Trophoblast cell (in vitro differentiated cells and primary cell): ENCODE results near the gene KIF1C.

Experiments
- DNase-seq, 2 donors: peaks; one replicate each; pipeline ENCODE4 v3.0.0-alpha.2; 2016
- H2AFZ ChIP-seq: 2 replicates; pipeline ENCODE4 v1.6.1; 2013; ENCODE audit warnings: low read length, moderate library complexity, mild to moderate bottlenecking; ENCODE audit not compliant: insufficient read depth, poor library complexity
- H2AK5ac ChIP-seq: 2 replicates; pipeline ENCODE4 v1.6.1; 2013; ENCODE audit warnings: mild to moderate bottlenecking, low read length
- H2BK120ac ChIP-seq: 2 replicates; pipeline ENCODE4 v1.6.1; 2013; ENCODE audit warnings: low read length, mild to moderate bottlenecking, moderate library complexity; ENCODE audit not compliant: insufficient read depth, poor library complexity
- H2BK12ac ChIP-seq: 2 replicates; pipeline ENCODE4 v1.6.1; 2013; ENCODE audit warnings: mild to moderate bottlenecking, low read length, moderate library complexity
- H2BK5ac ChIP-seq: 2 replicates; pipeline ENCODE4 v1.6.1; 2013; ENCODE audit warnings: low read length, low read depth, moderate library complexity, mild to moderate bottlenecking; ENCODE audit not compliant: poor library complexity
- H3K14ac ChIP-seq: 2 replicates; pipeline ENCODE4 v1.6.1; 2013; ENCODE audit warnings: mild to moderate bottlenecking, low read length
- H3K18ac ChIP-seq: 2 replicates; pipeline ENCODE4 v1.6.1; 2013; ENCODE audit warnings: mild to moderate bottlenecking, low read length
- H3K23ac ChIP-seq: 2 replicates; pipeline ENCODE4 v1.6.1; 2013; ENCODE audit warnings: low read length
- H3K27ac ChIP-seq: 2 replicates; pipeline ENCODE4 v1.5.1; 2013; ENCODE audit warnings: low read depth, mild to moderate bottlenecking, inconsistent platforms, low read length, moderate library complexity
- H3K27me3 ChIP-seq: 2 replicates; pipeline ENCODE4 v1.6.1; 2013; ENCODE audit warnings: inconsistent platforms, mild to moderate bottlenecking, low read length, moderate library complexity; ENCODE audit not compliant: insufficient read depth
- H3K36me3 ChIP-seq, 2 experiments: 1 replicate in 1 of 2; 2 replicates in 1 of 2; pipeline ENCODE4 v1.6.1; 2013; ENCODE audit warnings: low read length in 2 of 2, mild to moderate bottlenecking in 2 of 2, moderate library complexity in 1 of 2; ENCODE audit not compliant: insufficient read depth in 2 of 2, control insufficient read depth in 1 of 2
- H3K4ac ChIP-seq: 2 replicates; pipeline ENCODE4 v1.6.1; 2013; ENCODE audit warnings: low read depth, mild to moderate bottlenecking, low read length, moderate library complexity
- H3K4me1 ChIP-seq, 2 experiments: 1 replicate in 1 of 2; 2 replicates in 1 of 2; pipeline ENCODE4 v1.6.1; 2013; ENCODE audit warnings: low read length in 2 of 2, mild to moderate bottlenecking in 2 of 2, moderate library complexity in 1 of 2; ENCODE audit not compliant: insufficient read depth in 2 of 2, control insufficient read depth in 1 of 2
- H3K4me2 ChIP-seq: 2 replicates; pipeline ENCODE4 v1.6.1; 2013; ENCODE audit warnings: inconsistent platforms, mild to moderate bottlenecking, low read length, moderate library complexity
- H3K4me3 ChIP-seq: 2 replicates; pipeline ENCODE4 v1.5.1; 2013; ENCODE audit warnings: mild to moderate bottlenecking, low read depth, low read length, inconsistent platforms
- H3K79me1 ChIP-seq: one replicate; pipeline ENCODE4 v1.6.1; 2013; ENCODE audit warnings: low read length
- H3K79me2 ChIP-seq: 2 replicates; pipeline ENCODE4 v1.6.1; 2013; ENCODE audit warnings: low read length, mild to moderate bottlenecking; ENCODE audit not compliant: control insufficient read depth, insufficient read depth, poor library complexity
- H3K9ac ChIP-seq: 2 replicates; pipeline ENCODE4 v1.6.1; 2013; ENCODE audit warnings: mild to moderate bottlenecking, low read length
- H3K9me3 ChIP-seq: 2 replicates; pipeline ENCODE4 v1.6.1; 2013; ENCODE audit warnings: low read depth, mild to moderate bottlenecking, control low read depth, inconsistent platforms, low read length; ENCODE audit not compliant: insufficient read depth
- H4K12ac ChIP-seq: 2 replicates; pipeline ENCODE4 v1.6.1; 2013; ENCODE audit warnings: low read depth, mild to moderate bottlenecking, low read length, moderate library complexity
- H4K8ac ChIP-seq: 2 replicates; pipeline ENCODE4 v1.6.1; 2013; ENCODE audit warnings: low read depth, mild to moderate bottlenecking, low read length, moderate library complexity
- H4K91ac ChIP-seq: one replicate; pipeline ENCODE4 v1.6.1; 2013; ENCODE audit warnings: low read depth, mild to moderate bottlenecking, low read length, moderate library complexity
- WGBS: extraction: QIAGEN DNeasy Blood & Tissue Kit; methylation state at CpG from one replicate; pipeline ENCODE4 v1.1.7; 2013; ENCODE audit warnings: missing lambda C conversion rate; ENCODE audit not compliant: insufficient read length, insufficient coverage; ENCODE audit errors: extremely low coverage; 5-methylcytosine and 5-hydroxymethylcytosine counted together

The KIF1C gene

DNA sequence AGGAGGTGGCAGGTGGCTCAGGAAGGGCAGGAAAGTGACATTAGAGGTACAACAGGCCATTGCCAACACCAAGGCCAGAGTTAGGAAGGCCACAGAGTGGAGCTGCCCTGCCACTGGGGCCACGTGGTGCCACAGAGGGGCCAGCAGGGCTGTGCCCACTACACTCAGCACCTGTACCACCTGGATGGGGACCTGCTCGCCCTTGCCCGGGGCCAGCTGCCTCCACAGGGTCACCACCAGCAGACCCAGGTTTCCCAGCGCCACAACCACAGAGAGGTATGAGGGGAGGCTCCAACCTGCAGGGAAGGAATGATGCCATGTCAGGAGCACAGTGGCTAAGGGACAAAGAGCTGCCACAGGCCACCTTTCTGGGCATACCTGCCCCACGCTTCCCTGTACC is 36.3 kb downstream of the KIF1C start:
- H3K27ac ChIP-seq, result no peak overlapping the region
- H3K4me3 ChIP-seq, result no peak overlapping the region
- no peak overlapping the region for H3K4ac ChIP-seq
- H3K9ac ChIP-seq, result no peak overlapping the region
- H3K18ac ChIP-seq, result no peak overlapping the region
- H3K9me3 ChIP-seq, result peaks cover 1% of the 10 kb centered on the region
- H3K27me3 ChIP-seq, result peaks cover 3% of the 10 kb centered on the region
- H2BK12ac ChIP-seq, result no peak overlapping the region
- no peak overlapping the region for H2BK5ac ChIP-seq
- H3K14ac ChIP-seq, result no peak overlapping the region
- no peak overlapping the region for H4K12ac ChIP-seq
- H3K23ac ChIP-seq, result no peak overlapping the region
- no peak overlapping the region for H4K91ac ChIP-seq
- no peak overlapping the region for H3K4me2 ChIP-seq
- peaks cover 2% of the 10 kb centered on the region for H3K79me1 ChIP-seq
- no peak overlapping the region for H2BK120ac ChIP-seq
- H3K36me3 ChIP-seq, result no peaks in the 10 kb centered on the region
- H3K4me1 ChIP-seq, result no peaks in the 10 kb centered on the region
- H3K79me2 ChIP-seq, result no peaks in the 10 kb centered on the region
- no peak overlapping the region for H2AK5ac ChIP-seq
- no peak overlapping the region for H4K8ac ChIP-seq
- WGBS, result no CpG with 5 or more reads among the region's 5 CpGs
- DNase-seq, result no peak
- H2AFZ ChIP-seq, result no peak overlapping the region

DNA sequence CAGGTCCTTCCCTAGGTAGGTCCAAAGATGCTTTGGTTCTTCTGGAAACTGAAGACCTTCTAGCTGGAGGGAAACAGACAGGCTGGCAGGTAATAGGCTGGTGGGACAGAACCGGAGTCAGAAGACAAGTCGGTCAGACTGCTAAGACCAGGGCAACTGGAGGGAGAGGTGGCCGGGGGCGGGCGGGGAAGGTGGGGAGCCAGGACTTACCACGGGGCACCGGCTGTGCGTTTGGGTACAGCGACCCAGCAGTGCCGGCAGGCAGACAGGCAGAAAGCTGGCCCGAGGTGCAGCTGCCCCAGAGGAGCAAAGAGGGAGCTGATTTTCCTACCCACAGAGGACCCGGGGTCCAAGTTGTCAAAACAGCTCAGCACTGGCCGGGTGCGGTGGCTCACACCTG is 36.9 kb downstream of the KIF1C start:
- H2BK12ac ChIP-seq, result no peak overlapping the region
- no peak overlapping the region for H3K14ac ChIP-seq
- H3K79me1 ChIP-seq, result peaks cover 2% of the 10 kb centered on the region
- no peak overlapping the region for H3K27ac ChIP-seq
- no peak overlapping the region for H3K9ac ChIP-seq
- no peak overlapping the region for H4K8ac ChIP-seq
- no peak overlapping the region for H2AK5ac ChIP-seq
- no CpG with 5 or more reads among the region's 14 CpGs for WGBS
- no peak overlapping the region for H3K4me3 ChIP-seq
- no peak overlapping the region for H3K4ac ChIP-seq
- no peaks in the 10 kb centered on the region for H3K79me2 ChIP-seq
- H3K18ac ChIP-seq, result no peak overlapping the region
- H4K12ac ChIP-seq, result no peak overlapping the region
- no peak overlapping the region for H4K91ac ChIP-seq
- H2BK120ac ChIP-seq, result no peak overlapping the region
- H3K4me2 ChIP-seq, result no peak overlapping the region
- DNase-seq, result no peak
- no peak overlapping the region for H3K23ac ChIP-seq
- no peak overlapping the region for H2BK5ac ChIP-seq
- peaks cover 3% of the 10 kb centered on the region for H3K27me3 ChIP-seq
- peaks cover 1% of the 10 kb centered on the region for H3K9me3 ChIP-seq
- H3K4me1 ChIP-seq, result no peaks in the 10 kb centered on the region
- no peak overlapping the region for H2AFZ ChIP-seq
- H3K36me3 ChIP-seq, result no peaks in the 10 kb centered on the region

DNA sequence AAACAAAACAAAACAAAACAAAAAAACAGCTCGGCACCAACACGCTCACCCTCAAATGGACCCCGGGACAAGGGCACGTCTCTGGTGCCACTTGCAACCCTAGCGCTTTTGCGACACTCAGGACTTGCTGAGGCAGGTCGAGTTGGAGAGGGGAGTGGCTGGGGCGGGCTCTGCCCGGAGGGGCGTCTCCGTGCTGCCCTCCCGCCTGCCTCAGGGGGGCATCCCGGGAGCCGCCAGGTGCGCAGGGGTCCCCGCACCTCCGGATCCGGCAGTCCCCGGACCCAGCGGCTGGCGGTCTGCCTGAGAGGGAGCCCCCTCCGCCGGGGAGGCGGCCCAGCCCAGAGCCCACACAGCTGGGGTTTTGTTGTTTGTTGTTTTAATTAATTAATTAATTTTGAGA is 37.6 kb downstream of the KIF1C start, which contains the start of gene SLC52A1:
Gene SLC52A1, minus strand, starts transcription at position 112 of the 400 bp plus-strand sequence. CDS start 820 bp downstream, outside the sequence.
- no peak within 1 kb of the TSS for H2BK5ac ChIP-seq
- WGBS, result no CpG with 5 or more reads among the region's 24 CpGs
- H4K91ac ChIP-seq, result no peak within 1 kb of the TSS
- no peaks in the 10 kb centered on the region for H3K36me3 ChIP-seq
- peaks cover 1% of the 10 kb centered on the region for H3K9me3 ChIP-seq
- no peaks in the 10 kb centered on the region for H3K4me1 ChIP-seq
- H2AK5ac ChIP-seq, result no peak within 1 kb of the TSS
- H3K4ac ChIP-seq, result no peak within 1 kb of the TSS
- H2BK12ac ChIP-seq, result no peak within 1 kb of the TSS
- DNase-seq, result peak; percentile 30 to 47
- peaks cover 3% of the 10 kb centered on the region for H3K27me3 ChIP-seq
- no peak within 1 kb of the TSS for H3K18ac ChIP-seq
- peaks cover 2% of the 10 kb centered on the region for H3K79me1 ChIP-seq
- no peak within 1 kb of the TSS for H3K9ac ChIP-seq
- H3K14ac ChIP-seq, result no peak within 1 kb of the TSS
- no peaks in the 10 kb centered on the region for H3K79me2 ChIP-seq
- H4K12ac ChIP-seq, result no peak within 1 kb of the TSS
- H3K4me3 ChIP-seq, result peak within 1 kb of the TSS; percentile 32
- peak within 1 kb of the TSS; percentile 17 for H2BK120ac ChIP-seq
- no peak within 1 kb of the TSS for H3K23ac ChIP-seq
- peak within 1 kb of the TSS; percentile 6 for H3K4me2 ChIP-seq
- no peak within 1 kb of the TSS for H4K8ac ChIP-seq
- no peak within 1 kb of the TSS for H2AFZ ChIP-seq
- no peak within 1 kb of the TSS for H3K27ac ChIP-seq

DNA sequence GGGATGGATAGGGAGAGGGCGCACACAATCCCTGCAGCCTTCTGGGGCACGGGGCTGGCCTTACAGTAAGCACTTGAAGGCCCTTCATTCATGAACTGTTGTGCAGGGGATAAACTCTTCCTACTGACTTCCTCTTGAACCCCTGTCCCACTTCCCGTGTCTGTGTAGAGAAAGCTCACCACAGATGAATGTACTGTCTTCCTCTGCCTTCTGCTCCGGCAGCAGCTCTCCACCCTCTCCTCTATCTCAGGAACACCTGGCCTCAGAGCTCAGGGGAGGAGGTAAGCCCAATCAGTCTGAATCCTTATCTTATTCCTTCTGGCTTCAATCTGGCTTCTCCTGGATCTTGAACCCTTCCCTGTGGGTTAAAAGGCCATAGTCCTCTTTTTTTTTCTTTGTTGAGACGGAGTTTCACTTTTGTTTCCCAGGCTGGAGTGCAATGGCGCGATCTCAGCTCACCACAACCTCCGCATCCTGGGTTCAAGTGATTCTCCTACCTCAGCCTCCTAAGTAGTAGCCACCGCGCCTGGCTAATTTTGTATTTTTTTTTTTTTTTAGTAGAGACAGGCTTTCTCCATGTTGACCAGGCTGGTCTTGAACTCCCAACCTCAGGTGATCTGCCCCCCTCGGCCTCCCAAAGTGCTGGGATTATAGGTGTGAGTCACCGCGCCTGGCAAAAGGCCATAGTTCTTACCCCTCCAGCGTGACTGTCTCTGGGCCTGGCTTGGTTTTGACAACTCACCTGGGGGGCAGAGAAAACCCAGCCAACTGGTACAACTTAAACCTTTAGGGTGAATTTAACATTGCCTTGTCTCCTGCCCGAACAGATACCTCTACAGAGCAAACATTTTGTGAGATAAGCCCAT is 44.6 kb downstream of the KIF1C start:
- no peak overlapping the region for H2AFZ ChIP-seq
- H4K12ac ChIP-seq, result no peak overlapping the region
- peak overlapping the region; percentile 25 for H4K91ac ChIP-seq
- H3K9me3 ChIP-seq, result no peaks in the 10 kb centered on the region
- no peak overlapping the region for H3K23ac ChIP-seq
- H3K4me3 ChIP-seq, result no peak overlapping the region
- H3K79me1 ChIP-seq, result peaks cover 2% of the 10 kb centered on the region
- H3K9ac ChIP-seq, result no peak overlapping the region
- H2BK12ac ChIP-seq, result no peak overlapping the region
- H3K14ac ChIP-seq, result no peak overlapping the region
- H2BK5ac ChIP-seq, result no peak overlapping the region
- no peak overlapping the region for H3K27ac ChIP-seq
- no peak overlapping the region for H3K18ac ChIP-seq
- no peak overlapping the region for H2BK120ac ChIP-seq
- peaks cover 0 to 5% of the 10 kb centered on the region in 2 experiments for H3K4me1 ChIP-seq
- no peaks in the 10 kb centered on the region for H3K27me3 ChIP-seq
- no peak overlapping the region for H2AK5ac ChIP-seq
- H3K79me2 ChIP-seq, result no peaks in the 10 kb centered on the region
- no CpG with 5 or more reads among the region's 15 CpGs for WGBS
- no peak overlapping the region for H3K4ac ChIP-seq
- no peak overlapping the region for H3K4me2 ChIP-seq
- H3K36me3 ChIP-seq, result no peaks in the 10 kb centered on the region
- no peak for DNase-seq
- H4K8ac ChIP-seq, result no peak overlapping the region
